ENCODE data around the gene TSACC.

The TSACC gene

DNA sequence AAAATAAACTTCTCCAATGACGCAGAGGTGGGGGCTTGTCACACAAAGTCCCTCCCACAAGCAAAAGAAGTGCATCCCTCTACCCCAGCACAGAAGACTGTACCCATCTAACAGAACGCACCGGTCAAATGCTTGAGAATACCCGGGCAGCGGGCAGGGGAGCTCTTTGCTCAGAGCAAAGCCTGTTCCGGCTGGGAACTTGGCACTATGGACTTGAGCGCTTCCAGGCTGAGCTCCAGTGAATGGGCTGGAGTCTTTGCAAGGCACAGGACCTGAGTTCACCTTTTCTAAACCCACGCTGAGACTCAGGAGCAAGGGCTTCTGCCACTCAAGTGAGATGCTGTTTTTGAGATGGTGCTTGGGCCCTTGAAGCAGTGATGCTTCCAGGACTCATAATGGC lies 51.0 kb downstream of the TSACC start:
- FAIRE-seq = no peak
- no peak for TF ChIP-seq POLR2A (IDR thresholded peaks at IDR 0.05; ENCODE audit: low read depth, low read length)
- DNase-seq (ENCODE audit: insufficient read length, low spot score) = no peak

GRCh38 chr1:156390469-156391365 lies 52.4 kb downstream of the TSACC start:
- TF ChIP-seq POLR2A (IDR thresholded peaks at IDR 0.05; ENCODE audit: low read depth, low read length) = no peak
- DNase-seq (ENCODE audit: insufficient read length, low spot score) (no peak), FAIRE-seq (no peak)

GRCh38 chr1:156391366-156391677 lies 53.0 kb downstream of the TSACC start:
- TF ChIP-seq POLR2A (IDR thresholded peaks at IDR 0.05; ENCODE audit: low read depth, low read length) = no peak
- DNase-seq (ENCODE audit: insufficient read length, low spot score) (no peak), FAIRE-seq (no peak)

GRCh38 chr1:156391701-156392100 lies 53.4 kb downstream of the TSACC start:
- no peak for FAIRE-seq
- no peak for DNase-seq (ENCODE audit: insufficient read length, low spot score)
- no peak for TF ChIP-seq POLR2A (IDR thresholded peaks at IDR 0.05; ENCODE audit: low read depth, low read length)

- no peak for FAIRE-seq
- TF ChIP-seq POLR2A (IDR thresholded peaks at IDR 0.05; ENCODE audit: low read depth, low read length) = no peak
- no peak for DNase-seq (ENCODE audit: insufficient read length, low spot score)
These were observed 54.1 kb downstream of the TSACC start for GRCh38 chr1:156392452-156392853.

DNA sequence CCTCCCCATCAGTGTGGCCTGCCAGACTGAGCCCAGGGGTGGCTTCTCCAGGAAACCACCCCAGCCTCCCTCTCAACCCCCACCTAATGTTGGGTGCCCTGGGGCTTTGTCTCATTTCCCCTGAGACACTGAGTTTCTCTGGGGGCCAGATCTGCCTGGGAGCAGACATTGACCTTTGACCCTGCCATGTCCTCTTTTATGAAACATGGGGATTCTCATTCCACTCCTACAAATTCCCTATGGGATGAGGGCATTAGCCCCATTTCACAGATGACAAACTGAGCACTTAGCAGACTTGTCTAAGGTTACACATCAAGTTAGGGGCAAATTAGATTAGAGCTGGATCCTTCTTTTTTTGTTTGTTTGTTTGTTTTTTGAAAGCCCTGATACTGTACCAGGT lies 54.8 kb downstream of the TSACC start:
- DNase-seq (ENCODE audit: insufficient read length, low spot score) (no peak), FAIRE-seq (no peak)
- no peak for TF ChIP-seq POLR2A (IDR thresholded peaks at IDR 0.05; ENCODE audit: low read depth, low read length)

DNA sequence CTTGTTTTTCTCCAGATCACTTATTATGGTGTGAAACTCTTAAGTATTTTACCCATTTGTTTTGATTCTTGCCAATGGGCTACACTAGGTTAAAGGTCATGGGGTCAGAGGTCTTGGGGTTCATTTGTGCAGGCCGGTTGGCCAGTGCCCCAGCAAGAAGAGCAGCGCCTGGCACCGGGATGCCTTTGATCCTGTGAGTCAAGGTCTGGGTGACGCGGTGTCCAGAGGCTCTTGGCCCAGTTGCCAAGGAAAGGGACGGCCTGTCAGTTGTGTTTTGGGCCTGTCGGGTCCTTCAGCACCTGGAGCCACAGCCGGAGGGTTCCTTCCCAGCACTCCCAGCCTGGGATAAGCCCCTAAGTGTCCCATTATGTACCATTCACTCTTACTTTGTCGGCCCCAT lies 55.8 kb downstream of the TSACC start:
- no peak for TF ChIP-seq POLR2A (IDR thresholded peaks at IDR 0.05; ENCODE audit: low read depth, low read length)
- FAIRE-seq (no peak), DNase-seq (ENCODE audit: insufficient read length, low spot score) (no peak)

- no peak for DNase-seq (ENCODE audit: insufficient read length, low spot score)
- FAIRE-seq = no peak
- no peak for TF ChIP-seq POLR2A (IDR thresholded peaks at IDR 0.05; ENCODE audit: low read depth, low read length)
These were observed 56.6 kb downstream of the TSACC start for GRCh38 chr1:156394835-156395461.

Data from H54 (cell line).